Activated CD4-positive, alpha-beta T cell treated with anti-CD3 and anti-CD28 coated beads for 24 hours (primary cell): ENCODE results near the gene ATP2B2.
A peak's percentile ranks its signal among the peaks of the same experiment; 100 is the strongest.

Experiments used
- DNase-seq, 2 donors: peaks; one replicate each; pipeline ENCODE4 v3.0.0-alpha.2; 2020; ENCODE audit warnings: low read depth in 2 of 2

ATP2B2 gene

DNA sequence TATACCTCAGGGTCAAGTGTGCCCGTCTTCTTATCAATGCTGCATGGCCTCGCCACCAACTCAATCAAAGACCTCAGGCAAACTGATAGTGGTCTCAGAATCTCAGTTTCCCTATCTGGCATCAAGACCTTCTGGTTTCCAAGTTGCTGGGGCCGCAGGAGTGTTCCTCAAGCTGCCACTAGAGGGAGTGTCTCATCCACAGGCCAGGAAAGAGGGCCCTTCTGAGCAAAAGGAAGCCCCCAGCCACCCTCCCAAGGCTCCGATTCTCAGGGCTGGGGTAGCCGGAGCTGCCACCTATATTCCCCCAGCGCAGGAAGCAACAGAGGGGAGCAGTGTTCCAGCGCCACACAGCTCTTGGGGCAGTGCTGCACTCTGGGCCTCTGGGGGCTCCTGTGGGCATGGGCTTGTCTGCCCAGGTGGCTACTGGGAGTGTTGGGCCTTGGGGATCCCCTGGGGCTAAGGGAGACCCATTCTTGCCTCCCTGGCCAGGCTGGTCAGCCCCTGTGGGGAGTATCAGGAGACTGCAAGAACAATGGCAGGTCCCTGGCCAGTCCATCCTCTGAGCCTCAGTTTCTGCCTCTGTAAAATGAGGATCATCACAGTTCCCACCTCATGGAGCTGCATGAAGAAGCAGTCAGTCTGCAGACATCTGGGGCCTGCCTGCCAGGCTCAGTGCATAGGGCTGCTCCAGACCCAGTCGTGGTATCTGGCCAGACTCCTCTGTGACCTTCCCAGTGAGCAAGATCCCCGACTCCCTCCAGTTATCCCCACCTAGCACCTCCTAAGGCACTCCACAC lies 161.0 kb downstream of the ATP2B2 start:
- peak; percentile 45 to 46 for DNase-seq

DNA sequence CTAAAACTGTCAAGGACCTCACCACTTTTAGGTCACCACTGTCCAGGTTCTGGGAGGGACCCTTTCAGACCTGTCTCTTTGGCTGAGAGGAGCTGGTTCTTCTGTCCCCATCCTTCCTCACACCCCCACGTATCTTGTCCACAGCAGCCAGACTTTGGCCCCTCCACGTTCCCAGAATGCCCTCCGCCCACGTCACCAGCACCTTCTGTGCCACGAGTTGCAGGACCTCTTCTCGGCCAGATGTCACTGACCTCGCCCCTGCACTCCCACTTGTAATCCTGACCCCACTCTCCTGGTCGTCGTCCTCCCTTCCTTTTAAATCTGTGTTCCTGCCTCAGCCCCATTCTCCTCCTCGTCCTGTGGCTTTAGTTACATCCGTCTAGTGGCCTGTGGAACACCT lies 161.9 kb downstream of the ATP2B2 start:
- DNase-seq, result no peak

DNA sequence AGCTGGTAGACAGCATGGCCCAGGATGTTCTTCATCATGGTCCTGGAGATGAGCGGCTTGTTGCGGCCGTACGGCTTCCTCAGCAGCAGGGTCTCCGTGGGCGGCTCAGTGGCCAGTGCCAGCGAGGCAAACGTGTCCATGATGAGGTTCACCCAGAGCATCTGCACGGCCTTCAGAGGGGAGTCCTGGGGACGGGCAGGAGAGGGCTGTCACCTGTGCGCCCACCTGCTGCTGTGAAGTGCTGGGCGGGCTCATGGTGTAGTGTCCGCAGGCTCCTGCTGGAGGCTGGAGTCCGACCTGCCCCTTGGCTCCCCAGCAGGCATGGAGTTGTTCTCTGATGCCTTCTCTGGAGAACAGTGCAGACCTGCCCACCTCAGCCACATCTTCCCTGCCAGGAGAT lies 162.6 kb downstream of the ATP2B2 start:
- no peak for DNase-seq

DNA sequence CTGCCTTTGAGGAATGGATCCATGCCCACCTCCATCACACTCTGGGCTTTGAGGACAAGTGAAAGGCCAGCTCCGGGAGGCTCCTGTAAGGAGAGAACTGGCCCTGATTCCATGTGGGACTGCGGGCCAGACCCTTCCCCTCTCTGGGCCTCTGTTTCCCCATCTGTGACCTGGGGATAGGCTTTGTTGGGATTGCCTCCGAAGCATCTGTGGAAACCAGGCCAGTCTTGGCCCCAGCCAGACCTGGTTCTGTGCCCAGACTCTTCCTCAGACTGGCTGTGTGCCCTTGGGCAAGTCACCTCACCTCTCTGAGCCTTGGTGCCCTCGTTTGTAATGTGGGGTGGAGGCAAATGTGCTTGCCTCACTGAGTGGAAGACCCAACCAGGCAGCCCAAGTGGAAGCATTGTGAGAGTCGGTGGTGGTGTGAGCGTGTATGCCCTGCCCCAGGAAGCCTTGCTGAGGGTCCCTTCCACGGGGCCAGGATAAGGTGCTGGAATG lies 163.4 kb downstream of the ATP2B2 start:
- DNase-seq, result no peak

DNA sequence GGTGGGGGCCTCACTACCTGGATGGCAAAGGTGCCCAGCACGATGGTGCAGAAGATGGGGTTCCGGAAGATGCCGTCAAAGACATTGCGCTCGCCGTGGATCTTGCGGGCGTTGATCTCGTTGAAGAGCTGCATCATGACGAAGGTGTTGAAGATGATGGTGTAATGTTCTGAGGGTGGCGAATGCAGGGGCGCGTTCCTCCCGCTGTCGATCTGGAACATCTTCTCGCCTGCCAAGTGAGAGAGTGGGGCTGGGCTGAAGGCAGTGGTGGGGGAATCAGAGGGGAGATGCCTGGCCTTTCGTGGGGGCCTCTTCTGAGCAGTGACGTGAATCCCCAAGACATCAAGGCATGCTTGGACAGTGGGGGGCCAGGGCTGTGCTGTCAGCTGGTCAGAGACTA lies 164.9 kb downstream of the ATP2B2 start:
- DNase-seq, result no peak

DNA sequence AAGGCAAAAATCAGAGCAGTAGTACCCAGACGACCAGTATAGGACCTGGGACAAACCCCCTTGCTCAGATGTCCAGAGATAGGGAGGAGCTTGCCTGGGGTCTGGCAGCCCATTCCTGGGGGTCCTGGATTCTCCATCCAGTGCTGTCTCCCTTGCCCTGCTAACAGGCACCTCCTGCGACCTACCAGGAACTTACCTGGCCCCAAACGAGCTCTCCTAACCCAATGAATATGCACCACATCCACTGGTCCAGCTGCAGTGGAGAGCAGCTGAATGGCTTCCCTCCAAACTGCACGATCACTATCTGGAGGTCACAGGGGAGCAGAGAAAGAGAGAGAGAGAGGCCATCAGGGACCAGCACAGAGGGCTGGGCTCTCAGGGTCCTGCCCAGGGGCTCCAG lies 165.3 kb downstream of the ATP2B2 start:
- no peak for DNase-seq

DNA sequence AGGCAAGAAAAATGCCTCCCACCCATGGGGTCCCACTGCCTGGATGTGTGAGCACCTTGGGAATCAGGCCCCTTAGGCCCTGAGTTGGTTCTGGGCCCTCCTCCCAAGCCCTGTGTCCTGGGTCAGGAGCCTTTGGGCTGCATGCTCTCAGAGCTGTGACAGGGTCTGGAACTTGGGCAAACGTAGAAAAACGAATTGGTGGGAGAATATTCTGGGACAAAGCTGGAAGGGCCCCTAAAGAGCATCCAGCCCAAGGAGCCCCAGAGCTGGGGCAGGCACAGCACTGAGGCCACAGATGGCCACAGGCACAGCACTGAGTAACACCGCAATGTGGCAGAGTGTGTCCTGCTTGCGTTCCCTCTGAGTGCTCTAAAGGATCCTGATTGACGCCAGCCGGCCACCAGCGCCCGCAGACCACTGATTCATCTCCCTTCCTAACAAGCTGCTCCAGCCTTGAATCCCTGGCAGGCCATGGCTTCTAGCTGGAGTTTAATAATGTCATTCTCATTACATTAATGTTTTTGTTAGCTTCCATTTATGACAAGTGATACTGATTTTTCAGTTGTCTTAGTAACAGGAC lies 165.9 kb downstream of the ATP2B2 start:
- DNase-seq, result no peak

DNA sequence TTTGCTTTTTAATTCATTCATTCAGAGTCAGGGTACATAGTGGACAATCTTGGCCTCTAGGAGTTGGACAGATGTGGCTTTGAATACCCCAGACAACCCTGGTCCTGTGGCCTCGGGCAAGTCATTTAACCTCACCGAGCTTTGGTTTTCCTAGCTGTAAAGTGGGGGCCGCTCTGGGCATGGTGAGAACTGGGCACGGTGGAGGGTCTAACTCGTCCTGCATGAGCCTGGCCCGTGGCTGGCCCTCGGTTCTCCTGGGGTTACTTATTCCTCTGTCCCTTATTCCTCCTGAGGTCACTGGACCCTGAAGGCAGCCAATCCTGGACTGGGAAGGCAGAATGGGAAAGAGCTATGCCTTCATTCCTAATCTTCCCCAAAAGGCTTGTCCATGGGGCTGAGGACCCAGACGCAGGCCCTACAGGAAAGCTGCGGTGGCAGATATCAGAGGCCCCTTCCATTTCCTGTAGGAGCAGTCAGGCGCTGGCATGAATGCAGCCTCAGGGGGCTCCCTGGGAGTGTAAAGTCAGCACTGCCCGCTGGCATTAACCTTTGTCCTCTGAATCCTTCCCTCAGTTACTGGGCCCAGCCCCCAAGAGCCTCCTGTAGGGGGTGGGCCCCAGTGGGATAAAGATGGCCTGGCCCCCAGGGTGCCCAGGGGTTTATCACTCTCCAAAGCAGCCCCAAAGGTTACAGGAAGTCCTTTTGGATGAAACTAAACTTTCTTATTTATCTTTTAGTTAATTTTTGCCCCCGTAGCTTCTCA lies 166.6 kb downstream of the ATP2B2 start:
- DNase-seq, result no peak

DNA sequence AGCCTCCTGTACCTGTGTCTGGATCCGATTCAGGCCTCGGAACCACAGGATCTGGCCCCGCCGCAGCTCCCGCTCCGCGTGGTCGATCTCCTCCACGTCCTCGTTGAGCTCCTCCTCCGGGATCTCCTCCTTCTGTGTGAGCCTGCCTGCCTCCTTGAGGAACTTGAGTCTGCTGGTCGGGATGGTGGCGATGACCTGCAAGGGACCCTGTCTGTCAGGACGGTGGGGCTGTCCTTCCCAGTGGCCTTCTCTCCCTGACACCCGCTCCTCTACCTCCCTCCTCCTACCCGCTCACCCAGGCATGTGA lies 167.3 kb downstream of the ATP2B2 start:
- no peak for DNase-seq

DNA sequence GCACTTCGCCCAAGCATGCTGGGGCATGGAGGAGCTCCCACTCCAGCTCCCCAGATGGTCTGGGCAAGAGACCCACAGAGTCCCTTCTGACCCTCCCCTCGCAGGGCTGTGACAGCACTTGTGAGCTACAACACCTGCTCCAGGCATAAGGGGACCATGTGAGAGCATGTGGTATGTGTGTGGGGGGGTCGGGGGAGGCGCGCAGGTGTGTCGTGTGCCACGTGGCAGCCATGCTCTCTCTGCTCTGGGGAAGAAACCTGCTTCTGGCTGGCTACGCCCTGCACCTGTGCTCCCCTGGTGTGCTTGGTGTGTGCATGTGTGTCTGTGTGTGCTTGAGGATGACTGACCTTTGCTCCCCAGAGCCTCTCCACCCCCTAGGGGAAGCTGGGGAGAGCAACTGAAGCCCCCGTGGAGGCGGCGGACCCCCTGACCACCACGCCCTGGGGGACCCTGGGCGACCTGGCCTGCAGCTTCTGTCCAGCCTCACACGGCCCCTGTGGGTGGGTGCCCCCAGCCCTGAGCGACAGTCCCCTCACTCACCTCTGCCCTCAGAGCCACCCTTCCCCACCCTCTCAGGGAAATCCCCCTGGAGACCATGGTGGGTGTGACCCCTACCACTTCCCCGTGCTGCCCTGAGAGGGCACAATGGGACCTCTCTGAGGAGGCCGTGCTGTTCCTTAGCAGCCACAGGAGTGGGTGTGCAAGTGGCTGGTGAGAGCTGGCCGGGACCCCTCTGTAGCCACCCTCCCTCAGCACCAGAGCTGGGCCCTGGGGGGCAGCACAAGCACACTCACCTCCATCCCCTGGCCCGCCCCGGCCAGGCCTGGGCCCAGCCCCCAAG lies 167.8 kb downstream of the ATP2B2 start:
- no peak for DNase-seq

DNA sequence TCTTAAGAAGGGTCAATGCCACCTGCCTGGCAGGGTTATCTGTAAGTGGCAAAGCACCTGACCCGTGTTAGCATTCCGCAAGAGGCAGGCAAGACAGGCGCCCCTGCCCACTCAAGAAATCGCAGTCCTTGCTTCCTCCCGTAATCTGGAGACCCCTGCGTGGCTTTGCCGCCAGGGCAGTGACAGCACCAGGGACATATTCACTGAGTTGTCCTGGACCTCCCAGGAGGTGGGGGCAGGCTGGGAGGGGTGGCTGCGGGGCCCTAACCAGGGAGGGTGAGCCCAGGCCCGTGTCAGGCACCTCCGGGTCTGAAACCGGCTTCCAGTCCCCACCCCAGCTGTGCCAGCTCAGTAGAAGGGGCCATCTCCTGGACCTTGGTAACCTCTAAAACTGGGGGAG lies 168.6 kb downstream of the ATP2B2 start:
- no peak for DNase-seq

DNA sequence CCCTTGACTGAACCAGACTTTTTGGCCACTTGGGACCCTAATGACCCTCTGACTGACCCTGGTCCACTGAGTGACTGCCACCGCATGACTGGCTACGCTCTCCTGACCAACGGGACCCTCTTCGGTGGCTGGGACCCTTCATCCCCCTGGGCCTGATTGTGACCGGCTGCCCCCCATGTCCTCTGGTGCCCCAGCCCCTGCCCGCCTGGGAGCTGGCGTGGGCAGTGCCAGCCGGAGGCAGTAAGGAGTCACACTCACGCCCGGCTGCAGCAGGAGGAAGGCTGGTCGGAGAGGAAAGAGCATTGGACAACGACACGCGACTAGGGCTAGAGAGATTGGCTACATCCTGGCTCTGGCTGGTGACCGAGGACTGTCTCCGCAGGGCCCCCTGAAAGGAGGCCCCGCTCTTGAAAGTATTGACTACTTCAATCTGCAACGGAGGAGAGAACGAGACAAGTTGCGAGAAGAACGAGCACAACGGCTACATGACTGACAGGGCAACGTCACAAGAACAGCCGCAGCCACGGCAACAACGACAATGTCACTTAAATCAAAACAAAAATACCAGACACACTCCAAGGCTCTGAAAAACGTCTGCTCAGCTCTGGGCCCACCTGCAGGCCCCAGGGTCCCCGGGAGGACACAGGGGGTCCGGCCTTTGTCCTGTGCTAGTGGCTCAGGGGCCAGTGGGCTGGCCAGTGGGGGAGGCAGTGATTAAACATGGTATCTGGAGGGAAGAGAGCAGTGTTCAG lies 169.3 kb downstream of the ATP2B2 start:
- DNase-seq, result no peak

DNA sequence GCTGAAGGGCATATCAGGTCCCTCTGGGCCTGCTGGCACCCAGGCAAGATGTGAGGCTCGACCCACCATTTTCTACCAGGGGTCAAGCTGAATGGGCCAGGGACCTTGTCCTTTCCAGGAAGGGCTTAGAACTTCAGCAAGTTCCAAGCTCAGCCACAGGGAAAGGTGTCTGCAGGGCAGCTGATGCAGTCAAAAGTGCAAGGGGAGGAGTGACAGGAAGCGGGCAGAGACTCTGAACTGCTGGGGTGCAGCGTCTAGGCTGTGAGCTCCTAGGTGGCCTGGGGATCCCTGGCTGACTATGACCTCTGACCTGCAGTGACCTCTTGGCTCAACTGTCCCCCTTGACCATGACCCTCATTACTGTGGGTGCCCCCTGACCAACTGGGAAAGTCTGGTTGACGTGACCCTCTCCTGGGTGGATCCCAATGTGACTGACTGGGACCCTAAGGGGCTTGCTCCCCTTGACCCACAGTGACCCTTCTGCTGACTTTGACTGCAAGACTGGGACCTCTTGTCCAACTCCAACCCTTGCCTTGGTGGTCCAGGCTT lies 170.1 kb downstream of the ATP2B2 start:
- no peak for DNase-seq

DNA sequence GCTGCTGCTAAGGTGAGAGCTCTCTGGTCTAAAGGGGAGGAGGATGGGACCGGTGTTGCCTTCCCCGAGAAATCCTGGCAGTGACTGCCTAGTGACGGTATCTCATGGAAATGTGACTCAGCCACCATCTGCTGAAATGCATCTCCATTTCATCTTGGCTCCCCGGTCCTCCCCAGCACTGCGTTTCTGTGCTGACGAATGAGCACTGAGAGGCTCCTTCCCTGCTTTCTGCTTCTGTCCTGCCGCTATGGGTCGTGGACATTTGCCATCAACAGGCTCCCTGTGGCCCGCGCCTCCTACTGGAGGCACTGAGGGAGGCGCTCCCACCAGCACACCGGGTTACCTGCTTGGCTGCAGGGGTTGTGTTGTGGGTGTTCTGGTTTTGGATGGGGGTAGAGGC lies 170.9 kb downstream of the ATP2B2 start:
- no peak for DNase-seq

DNA sequence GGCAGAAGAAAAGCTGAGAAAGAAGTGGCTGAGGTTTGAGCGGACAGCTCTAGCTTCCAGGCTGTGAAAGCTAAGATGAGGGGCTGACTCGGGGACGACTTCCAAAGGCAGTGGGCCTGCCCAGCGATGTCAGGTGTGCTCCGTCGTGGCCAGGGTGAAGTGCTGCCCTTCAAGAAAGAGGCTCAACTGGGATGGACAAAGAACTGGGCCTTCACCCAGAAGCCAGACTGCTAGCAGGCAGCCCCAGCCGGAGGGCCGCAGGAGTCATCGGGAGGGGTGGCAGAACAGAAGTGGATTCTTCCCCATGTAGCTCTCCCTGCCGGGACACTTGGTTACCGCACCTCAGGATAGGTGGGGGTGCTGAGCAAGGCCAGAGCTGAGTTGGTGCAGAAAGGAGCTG lies 171.3 kb downstream of the ATP2B2 start:
- no peak for DNase-seq

DNA sequence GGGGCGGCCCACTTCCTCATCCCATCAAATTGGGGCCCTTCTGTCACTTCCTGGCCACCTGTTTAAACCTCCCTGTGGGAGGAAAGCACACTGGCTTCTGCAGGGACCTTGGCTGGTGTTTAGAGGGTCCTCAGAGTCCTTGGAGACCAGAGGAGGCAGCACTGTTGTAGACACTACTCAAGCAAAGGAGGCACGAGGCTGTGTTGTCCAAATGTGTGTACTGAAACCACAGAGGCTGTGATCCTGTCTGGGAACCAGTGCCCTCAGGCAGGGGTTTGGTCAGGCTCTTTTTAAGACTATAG lies 172.1 kb downstream of the ATP2B2 start:
- DNase-seq, result no peak

DNA sequence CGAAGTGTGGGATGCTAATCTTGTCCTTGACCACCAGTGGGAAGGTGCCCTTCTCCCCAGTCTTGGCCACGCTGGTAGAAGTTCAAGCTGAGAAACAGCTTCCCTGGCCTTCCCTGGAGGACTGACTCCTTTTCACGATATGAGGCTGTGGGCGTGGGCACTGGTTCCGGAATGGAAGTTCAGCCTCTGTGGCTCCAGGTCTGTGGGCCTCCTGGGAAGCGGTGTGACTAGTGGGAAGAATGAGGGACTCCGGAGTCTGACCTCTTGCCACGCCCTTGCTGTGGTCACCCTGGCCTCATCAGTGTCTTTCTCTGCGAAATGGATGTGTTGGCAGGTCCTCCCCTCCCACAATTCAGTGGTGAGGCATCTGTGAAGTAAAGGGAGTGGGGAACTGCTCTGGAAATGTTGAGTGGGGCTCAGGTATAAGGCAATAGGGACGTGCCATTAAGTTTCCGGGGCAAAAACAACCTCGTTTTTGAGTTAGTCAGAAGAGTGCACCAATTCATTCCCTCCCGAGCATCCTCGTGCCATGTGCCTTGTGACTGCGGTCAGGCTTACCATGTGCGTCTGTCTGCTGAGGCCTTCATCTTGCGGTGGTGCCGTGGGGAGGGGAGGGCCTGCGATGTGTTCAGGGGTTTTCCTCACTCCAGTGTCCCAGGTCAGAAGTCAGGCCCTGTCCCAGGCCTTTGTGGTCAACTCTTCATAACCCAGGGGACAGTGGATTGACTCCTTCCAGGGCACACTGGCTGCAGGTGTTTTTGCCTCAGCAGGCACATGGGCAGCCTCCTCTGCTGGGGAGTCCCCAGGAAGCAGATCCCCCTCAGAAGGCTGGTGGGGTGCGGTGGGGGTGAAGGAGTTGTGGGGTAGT lies 172.7 kb downstream of the ATP2B2 start:
- no peak for DNase-seq

DNA sequence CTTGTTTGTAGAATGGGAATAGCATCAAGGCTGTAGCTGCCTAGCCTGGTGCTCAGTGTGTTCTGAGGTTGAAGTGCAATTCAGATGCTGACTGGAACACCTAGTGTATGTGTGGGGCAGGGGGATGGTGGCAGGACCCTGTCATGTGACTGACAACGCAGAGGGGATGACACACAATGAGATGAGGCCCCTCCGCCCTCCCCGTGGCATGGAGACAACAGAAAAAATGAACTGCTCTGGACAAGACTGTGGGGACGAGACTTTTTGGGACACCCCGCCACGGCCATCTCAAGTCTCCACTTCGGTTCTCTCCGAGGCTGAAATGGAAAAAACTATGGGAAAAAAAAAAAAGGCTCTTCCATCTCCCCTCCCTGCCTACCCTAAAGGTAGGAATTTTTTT lies 174.1 kb downstream of the ATP2B2 start:
- no peak for DNase-seq

DNA sequence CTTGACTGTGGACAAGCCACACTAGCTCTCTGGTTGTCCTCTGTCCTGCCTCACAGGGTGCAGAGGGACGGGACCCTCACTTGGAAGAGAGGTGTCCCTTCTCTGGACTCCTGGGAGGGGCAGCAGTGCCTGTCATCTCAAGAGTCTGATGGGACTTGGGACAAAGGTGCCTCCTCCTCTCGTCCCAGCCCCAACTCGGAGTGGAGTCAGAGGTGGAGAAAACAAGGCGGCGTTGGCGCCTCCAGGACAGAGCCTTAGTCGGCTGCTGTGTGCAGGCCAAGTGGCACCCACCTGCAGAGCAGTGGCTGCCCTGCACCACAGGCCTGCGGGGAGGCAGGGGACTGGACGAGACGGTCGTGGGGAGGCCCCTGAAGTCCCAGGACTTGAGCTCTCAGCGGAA lies 175.1 kb downstream of the ATP2B2 start:
- DNase-seq, result no peak

DNA sequence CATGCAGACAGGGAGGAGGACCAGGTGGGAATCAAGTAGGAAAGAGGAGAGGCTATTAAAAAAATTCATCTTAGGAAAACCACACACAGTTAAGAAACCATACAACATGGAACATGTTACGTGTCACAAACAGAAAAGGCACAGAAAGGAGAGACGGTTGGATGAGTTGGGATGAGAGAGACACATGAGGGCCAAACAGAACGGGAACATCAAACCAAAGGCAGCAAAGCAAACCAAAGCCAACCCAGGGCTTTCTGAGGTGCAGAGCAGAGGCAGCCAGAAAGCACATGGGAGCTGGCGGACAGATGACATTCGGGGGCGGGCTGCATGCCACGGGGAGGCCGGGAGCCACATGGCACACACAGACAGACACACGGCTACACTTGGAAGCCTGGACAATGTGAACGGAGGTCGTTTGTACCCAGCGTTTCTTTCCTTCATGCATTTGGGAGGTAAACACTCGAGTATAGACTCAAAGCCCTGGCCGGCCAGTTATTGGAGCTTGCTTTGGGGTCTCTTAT lies 175.8 kb downstream of the ATP2B2 start:
- no peak for DNase-seq
